PC-3 (cell line): Measurements from ENCODE around the gene KSR1. TPM values are rescaled to one million over a fixed set of nuclear protein-coding genes. Genes with fewer than 3 reads are reported as not detected.

ENCODE experiments used
- ATAC-seq: fragments of 200-7000 bp; cut with Tn5 transposase; 2 replicates; pipeline ENCODE4 v1.9.1; 2020; ENCODE audit warnings: mild to moderate bottlenecking, moderate library complexity
- BruUV-seq: library from RNA; stranded (reverse); fragments of 400-500 nt; replicated peaks from 2 replicates; lab custom pipeline; 2021; lab: Mats Ljungman, UMichigan
- CTCF ChIA-PET: fragments of 300-600 bp; sonication (Branson Sonifier 250); formaldehyde crosslinking; loops from one replicate; lab custom pipeline; 2022; ENCODE audit warnings: antibody characterized with exemption; lab: Charles Lee
- POLR2A ChIA-PET: fragments of 300-600 bp; sonication (Branson Sonifier 250); formaldehyde crosslinking; loops from one replicate; lab custom pipeline; 2022; ENCODE audit warnings: antibody characterized with exemption; ENCODE audit not compliant: unreplicated experiment; lab: Charles Lee
- DNase-seq: peaks from one replicate; pipeline ENCODE4 v3.0.0-alpha.2; 2015
- H2AFZ ChIP-seq: fragments of 300-600 bp; sonication (generic); 2 replicates; pipeline ENCODE4 v1.6.0; 2016; ENCODE audit warnings: antibody characterized with exemption, low read length
- H3F3A ChIP-seq: fragments of 300-600 bp; sonication (generic); one replicate; pipeline ENCODE4 v1.6.0; 2017; ENCODE audit warnings: antibody characterized with exemption, low read length, control low read depth, mild to moderate bottlenecking; ENCODE audit not compliant: unreplicated experiment
- H3K27ac ChIP-seq: fragments of 300-600 bp; sonication (generic); 2 replicates; pipeline ENCODE4 v1.5.1; 2016; ENCODE audit warnings: mild to moderate bottlenecking, low read length
- H3K27me3 ChIP-seq: fragments of 300-600 bp; sonication (generic); 2 replicates; pipeline ENCODE4 v1.6.1; 2016; ENCODE audit warnings: low read length, mixed read lengths
- H3K36me3 ChIP-seq: fragments of 300-600 bp; sonication (generic); 2 replicates; pipeline ENCODE4 v1.6.1; 2016; ENCODE audit warnings: low read depth, mixed run types, low read length, mixed read lengths
- H3K4me1 ChIP-seq: fragments of 300-600 bp; sonication (generic); 2 replicates; pipeline ENCODE4 v1.5.1; 2016; ENCODE audit warnings: low read length; ENCODE audit not compliant: insufficient read depth
- H3K4me2 ChIP-seq: fragments of 300-600 bp; sonication (generic); 2 replicates; pipeline ENCODE4 v1.6.0; 2016; ENCODE audit warnings: low read length
- H3K4me3 ChIP-seq: fragments of 300-600 bp; sonication (generic); 2 replicates; pipeline ENCODE4 v1.5.1; 2016; ENCODE audit warnings: mild to moderate bottlenecking, low read length, mixed read lengths
- H3K79me2 ChIP-seq: fragments of 300-600 bp; sonication (generic); 2 replicates; pipeline ENCODE4 v1.6.1; 2017; ENCODE audit warnings: low read length, mixed read lengths
- H3K9ac ChIP-seq: fragments of 300-600 bp; sonication (generic); 2 replicates; pipeline ENCODE4 v1.6.0; 2016; ENCODE audit warnings: mild to moderate bottlenecking, low read length
- H3K9me2 ChIP-seq: fragments of 300-600 bp; sonication (generic); replicated peaks from 2 replicates; pipeline ENCODE4 v1.6.1; 2016; ENCODE audit warnings: mixed run types, low read length, mixed read lengths
- H3K9me3 ChIP-seq: fragments of 300-600 bp; sonication (generic); 2 replicates; pipeline ENCODE4 v1.6.1; 2016; ENCODE audit warnings: low read length, mixed read lengths
- H4K20me1 ChIP-seq: fragments of 300-600 bp; sonication (generic); 2 replicates; pipeline ENCODE4 v1.6.1; 2016; ENCODE audit warnings: low read length, mixed read lengths
- EZH2 ChIP-seq: fragments of 300-600 bp; sonication (generic); IDR thresholded peaks from one replicate; pipeline ENCODE4 v1.6.1; 2017; ENCODE audit warnings: antibody characterized with exemption, mild to moderate bottlenecking, low read length; ENCODE audit not compliant: unreplicated experiment
- EZH2phosphoT487 ChIP-seq: fragments of 300-600 bp; sonication (generic); IDR thresholded peaks from 2 replicates; pipeline ENCODE4 v1.6.1; 2018; ENCODE audit warnings: mild to moderate bottlenecking, antibody characterized with exemption, low read length, borderline replicate concordance
- intact Hi-C: fragments of 100-400 bp; cut with micrococcal nuclease; formaldehyde crosslinking; loops from 2 replicates; pipeline ENCODE4 v1.9.0; 2023
- total RNA-seq: library from RNA; depleted of rRNA; stranded (reverse); fragments of >200 nt; gene quantifications from 2 replicates; pipeline ENCODE4 v1.2.3, GENCODE V29; 2014
- TF ChIP-seq, protein P1 (sequence below): fragments of 300-600 bp; sonication (generic); conservative IDR thresholded peaks from 2 replicates; pipeline ENCODE4 v1.5.1; 2017; ENCODE audit warnings: antibody characterized with exemption, low read depth, mild to moderate bottlenecking, low read length

Gene KSR1
- total RNA-seq, 1 experiment from 2014 or later = 1.0 TPM

DNA sequence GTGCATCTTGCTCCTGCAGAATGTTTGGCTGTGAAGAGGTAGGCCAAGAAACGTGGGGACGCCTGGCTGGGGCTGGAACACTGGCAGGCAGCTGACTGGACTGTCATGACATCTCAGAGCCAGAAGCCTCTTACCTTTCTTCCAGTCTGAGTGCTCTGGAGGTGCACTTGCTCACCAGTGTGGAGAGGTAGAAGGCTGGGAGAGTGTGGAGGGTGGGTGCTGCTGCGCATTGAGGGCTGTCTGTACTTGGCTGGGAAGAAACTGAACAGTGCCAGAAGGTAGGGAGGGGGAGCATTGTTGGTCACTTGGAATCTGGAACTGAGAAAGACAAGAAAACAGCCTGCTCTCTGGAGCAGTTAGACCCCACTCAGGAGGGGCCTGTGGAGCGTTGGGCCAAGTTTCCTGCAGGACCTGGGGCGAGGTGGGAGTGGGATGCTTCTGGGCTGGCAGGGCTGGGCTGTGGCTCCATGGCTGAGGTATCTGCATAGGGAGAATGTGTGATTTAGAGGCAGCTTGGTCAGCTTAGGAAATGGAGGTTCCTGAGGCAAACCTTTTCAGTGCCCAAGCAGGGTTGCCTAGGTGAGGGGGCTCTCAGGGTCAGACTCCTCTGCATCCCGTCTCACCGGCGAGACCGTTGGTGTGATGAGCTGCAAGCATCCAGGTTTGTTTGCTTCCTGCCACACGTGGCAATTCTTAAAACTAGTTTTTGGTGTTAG, 55.1 kb downstream of the KSR1 start:
- ChIA-PET POLR2A (no interaction called here), CTCF (interaction anchor here (0.7 kb wide), 1 partner anchor 208 kb away, joined by 3 read pairs; no protein-coding TSS in a partner anchor)
- no peaks in the 10 kb centered on the region for H3K27me3 ChIP-seq
- H3K9me2 ChIP-seq = no peaks in the 10 kb centered on the region
- no peak overlapping the region for H3K4me2 ChIP-seq
- H3K9ac ChIP-seq = no peak overlapping the region
- no peaks in the 10 kb centered on the region for H3K36me3 ChIP-seq
- H3K4me1 ChIP-seq = peaks cover 5% of the 10 kb centered on the region
- H3K4me3 ChIP-seq = no peak overlapping the region
- TF ChIP-seq EZH2phosphoT487 (no peak), EZH2 (no peak)
- TF ChIP-seq, protein P1, sequence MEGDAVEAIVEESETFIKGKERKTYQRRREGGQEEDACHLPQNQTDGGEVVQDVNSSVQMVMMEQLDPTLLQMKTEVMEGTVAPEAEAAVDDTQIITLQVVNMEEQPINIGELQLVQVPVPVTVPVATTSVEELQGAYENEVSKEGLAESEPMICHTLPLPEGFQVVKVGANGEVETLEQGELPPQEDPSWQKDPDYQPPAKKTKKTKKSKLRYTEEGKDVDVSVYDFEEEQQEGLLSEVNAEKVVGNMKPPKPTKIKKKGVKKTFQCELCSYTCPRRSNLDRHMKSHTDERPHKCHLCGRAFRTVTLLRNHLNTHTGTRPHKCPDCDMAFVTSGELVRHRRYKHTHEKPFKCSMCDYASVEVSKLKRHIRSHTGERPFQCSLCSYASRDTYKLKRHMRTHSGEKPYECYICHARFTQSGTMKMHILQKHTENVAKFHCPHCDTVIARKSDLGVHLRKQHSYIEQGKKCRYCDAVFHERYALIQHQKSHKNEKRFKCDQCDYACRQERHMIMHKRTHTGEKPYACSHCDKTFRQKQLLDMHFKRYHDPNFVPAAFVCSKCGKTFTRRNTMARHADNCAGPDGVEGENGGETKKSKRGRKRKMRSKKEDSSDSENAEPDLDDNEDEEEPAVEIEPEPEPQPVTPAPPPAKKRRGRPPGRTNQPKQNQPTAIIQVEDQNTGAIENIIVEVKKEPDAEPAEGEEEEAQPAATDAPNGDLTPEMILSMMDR = no peak
- BruUV-seq = no TSS peak
- intact Hi-C loops = no loop called here
- H3K79me2 ChIP-seq = no peaks in the 10 kb centered on the region
- DNase-seq (no peak), ATAC-seq (no peak)
- H3K9me3 ChIP-seq = no peaks in the 10 kb centered on the region
- no peak overlapping the region for H2AFZ ChIP-seq
- no peaks in the 10 kb centered on the region for H4K20me1 ChIP-seq
- no peak overlapping the region for H3K27ac ChIP-seq
- H3F3A ChIP-seq = no peaks in the 10 kb centered on the region

GRCh38 chr17:27512031-27512430, 55.8 kb downstream of the KSR1 start:
- H3K79me2 ChIP-seq = no peaks in the 10 kb centered on the region
- H3K9me3 ChIP-seq = no peaks in the 10 kb centered on the region
- H3K9me2 ChIP-seq = no peaks in the 10 kb centered on the region
- no peak overlapping the region for H3K9ac ChIP-seq
- H2AFZ ChIP-seq = no peak overlapping the region
- TF ChIP-seq EZH2phosphoT487 = no peak
- TF ChIP-seq, protein P1 = no peak
- TF ChIP-seq EZH2 = no peak
- H3K4me2 ChIP-seq = no peak overlapping the region
- CTCF ChIA-PET = interaction anchor here (0.7 kb wide), 1 partner anchor 209 kb away, joined by 3 read pairs; no protein-coding TSS in a partner anchor
- no TSS peak for BruUV-seq
- DNase-seq (no peak), ATAC-seq (no peak)
- H3K4me3 ChIP-seq = no peak overlapping the region
- no peaks in the 10 kb centered on the region for H3K27me3 ChIP-seq
- H3K4me1 ChIP-seq = no peaks in the 10 kb centered on the region
- no peaks in the 10 kb centered on the region for H3F3A ChIP-seq
- H3K36me3 ChIP-seq = no peaks in the 10 kb centered on the region
- no peak overlapping the region for H3K27ac ChIP-seq
- H4K20me1 ChIP-seq = no peaks in the 10 kb centered on the region
- POLR2A ChIA-PET = interaction anchor here (0.9 kb wide), 1 partner anchor 158 kb away, joined by 3 read pairs; no protein-coding TSS in a partner anchor
- intact Hi-C loops = no loop called here
